ENCODE data around the gene NHLRC2.

NHLRC2 gene

DNA sequence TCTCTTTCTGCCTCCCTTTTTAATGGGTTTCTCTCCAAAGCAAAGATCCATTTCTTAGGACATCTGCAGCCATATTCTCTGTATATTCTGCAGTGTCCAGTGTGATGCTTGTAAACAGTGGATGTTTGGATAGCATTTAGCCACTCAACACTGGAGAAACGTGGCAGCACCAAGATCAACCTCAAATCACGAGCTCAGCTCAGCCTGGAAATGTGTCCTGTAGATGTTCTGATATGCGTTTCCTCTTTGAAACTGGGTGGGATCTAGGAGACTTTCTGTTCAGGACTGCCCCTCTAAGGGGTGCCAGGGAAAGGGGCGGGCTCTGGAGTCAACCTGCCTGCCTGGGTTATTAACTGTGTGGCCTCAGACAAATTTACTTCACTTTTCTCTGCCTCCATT lies 91.2 kb downstream of the NHLRC2 start:
- DNase-seq = no peak

DNA sequence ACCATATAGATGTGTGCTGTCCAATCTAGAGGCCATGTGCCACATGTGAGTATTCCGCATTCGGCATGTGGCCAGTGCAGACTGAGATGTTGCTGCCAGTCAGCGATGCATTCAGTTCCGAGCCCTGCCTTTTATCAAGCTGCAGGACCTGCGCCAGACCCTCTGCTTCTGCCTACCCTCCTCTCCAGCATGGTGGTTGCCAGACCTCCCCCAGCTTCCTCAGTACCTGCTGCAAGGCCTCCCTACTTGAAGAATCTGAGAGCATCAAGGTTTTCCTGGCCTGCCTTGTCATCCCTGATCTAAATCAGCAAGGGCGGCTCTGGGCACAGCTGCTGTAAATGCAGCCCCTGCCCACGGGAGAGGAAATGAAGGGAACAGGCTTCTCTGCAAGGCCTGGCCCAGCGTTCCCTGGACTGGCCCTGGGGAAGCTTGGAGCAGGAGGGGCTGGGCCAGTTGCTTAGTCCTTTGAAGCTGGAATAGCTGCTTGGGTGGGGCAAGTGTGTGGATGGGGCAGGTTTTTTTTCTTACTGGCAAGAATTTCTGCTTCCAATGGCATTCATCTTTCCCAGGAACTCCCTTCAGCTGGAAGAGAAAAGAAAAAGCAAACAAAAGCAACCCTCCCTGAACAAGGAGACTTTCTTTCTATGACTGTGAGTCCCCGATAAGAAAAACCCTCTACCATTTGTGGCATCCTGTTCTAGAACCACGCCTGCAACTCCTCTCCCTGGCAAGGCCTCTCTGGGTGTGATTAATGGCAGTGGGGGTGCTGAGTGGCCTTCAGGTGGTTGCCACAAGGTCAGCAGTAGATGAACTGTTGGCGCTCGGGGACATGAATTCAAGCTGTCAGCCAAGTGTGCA lies 93.0 kb downstream of the NHLRC2 start:
- DNase-seq = no peak

DNA sequence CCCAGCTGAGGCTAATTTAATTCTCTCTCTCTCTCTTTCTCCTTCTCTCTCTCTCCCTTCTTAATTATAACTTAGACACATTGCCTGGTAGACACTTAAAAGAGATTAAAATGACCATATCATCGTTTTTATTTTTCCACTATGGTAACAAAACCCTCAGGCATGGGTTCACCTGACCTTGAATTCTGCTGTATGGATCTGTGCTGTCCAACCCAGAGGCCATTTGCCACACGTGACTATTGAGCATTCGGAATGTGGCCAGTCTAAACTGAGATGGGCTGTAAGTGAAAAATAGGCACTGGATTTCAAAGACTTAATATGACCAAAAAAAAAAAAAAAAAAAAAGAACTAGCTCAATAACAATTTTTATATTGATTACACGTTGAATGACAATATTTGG lies 93.6 kb downstream of the NHLRC2 start:
- no peak for DNase-seq

DNA sequence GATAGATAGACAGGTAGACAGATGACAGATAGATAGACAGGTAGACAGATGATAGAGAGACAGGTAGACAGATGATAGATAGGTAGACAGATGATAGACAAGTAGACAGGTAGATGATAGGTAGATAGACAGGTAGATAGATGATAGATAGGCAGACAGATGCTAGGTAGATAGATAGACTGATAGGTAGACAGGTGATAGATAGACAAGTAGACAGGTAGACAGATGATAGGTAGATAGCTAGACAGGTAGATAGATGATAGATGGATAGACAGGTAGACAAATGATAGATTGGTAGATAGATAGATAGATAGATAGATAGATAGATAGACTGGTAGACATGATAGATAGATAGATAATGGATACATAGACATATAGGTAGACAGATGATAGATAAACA lies 95.8 kb downstream of the NHLRC2 start:
- DNase-seq = no peak

DNA sequence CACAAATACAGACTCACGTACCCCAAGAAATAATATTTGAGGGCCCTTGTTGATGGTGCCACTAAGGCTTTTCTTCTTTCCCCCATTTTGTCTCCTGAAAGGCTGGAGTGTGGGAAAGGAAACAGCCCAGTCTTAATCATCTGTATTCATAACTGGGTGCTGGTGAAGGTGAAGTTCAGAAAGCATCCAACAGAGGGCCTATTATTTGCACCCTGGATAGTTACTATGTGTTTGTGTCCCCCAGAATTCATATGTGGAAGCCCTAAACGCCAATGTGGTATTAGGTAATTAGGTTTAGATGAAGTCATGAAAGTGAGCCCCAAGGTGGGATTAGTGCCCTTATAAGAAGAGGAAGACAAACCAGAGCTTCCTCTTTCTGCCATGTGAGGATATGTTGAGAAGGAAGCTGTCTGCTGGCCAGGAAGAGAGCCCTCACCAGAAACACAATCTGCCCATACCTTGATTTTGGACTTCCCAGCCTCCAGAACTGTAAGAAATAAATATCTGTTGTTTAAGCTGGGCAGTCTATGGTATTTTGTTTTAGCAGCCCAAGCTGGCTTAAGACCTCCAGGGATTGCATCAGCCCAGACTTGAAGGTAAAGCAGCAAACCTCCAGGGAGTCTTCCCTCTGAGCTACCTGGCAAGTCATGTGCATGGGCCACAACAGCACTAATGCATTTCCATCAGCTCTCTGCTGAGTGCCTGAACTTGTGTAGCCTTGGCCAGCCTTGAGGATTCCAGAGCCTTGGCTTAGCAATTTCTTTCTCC lies 99.2 kb downstream of the NHLRC2 start:
- no peak for DNase-seq

DNA sequence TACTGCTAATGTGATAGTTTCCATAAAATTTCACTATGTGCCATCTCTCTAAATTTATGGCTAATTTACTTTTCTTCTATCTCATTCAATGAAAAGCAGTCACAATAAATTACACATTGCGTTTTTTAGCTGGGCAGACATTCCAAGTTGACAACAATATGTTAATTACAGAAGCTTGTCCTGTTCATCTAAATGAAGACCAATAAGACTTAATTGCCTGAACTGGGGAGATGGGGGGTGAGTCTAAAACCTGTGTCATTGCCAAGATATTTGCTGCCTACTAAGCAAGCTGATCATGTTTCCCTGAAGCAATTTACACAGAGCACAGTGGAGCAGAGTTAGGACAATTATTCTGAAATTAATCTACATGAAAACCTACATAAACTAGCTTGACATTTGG lies 99.9 kb downstream of the NHLRC2 start:
- no peak for DNase-seq

DNA sequence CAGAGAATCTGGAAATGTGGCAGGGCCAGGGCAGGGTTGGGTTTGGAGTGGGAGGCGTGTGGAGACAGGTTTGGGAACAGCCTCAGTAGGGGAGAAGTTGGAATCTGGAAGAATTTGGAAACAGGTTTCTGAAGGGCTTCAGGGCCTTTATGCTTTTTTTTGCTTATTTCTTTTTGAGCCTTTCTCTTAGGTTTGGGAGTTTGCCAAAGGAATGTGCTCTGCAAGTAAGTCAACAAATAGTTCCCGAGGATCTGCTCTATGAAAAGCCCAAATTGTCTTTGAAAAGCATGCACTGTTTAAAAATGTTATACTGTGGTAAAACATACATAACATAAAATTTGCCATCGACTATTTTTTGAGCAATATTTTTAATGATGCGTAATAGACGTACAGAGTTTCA lies 102.6 kb downstream of the NHLRC2 start:
- no peak for DNase-seq

DNA sequence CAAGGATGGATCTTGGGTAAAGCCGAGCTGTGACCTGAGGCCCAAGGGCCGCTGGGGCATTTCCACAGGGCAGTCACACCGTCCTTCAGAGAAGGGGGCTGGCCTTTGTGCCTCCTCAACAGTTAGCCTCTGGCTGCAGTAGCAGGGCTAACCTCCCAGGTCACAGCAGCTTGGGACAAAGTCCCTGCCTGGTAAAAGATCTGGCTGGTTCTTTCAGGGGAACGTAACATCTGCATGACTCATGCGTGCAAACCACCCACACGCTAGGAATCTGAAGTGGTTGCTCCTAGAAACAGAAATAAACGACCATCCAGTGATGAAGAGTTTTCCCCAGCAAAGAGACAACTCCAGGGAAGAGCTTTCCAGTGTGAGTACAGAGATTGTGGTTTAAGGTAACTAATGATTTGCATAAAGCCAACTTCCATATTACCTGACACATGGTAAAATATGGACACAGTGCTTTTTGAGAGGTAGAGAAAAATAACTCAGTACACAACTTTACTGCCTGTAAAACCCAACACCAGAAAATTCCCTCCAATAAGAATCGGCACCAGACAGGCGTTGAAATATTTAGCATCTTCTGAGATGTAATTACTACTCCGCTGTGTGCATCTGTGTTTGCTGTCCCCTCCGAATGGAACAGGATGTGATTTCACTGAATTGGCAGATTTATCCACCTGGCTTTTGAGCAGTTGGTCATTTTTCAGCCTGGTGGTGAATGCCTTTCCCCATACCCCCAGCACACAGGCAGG lies 104.3 kb downstream of the NHLRC2 start:
- no peak for DNase-seq

DNA sequence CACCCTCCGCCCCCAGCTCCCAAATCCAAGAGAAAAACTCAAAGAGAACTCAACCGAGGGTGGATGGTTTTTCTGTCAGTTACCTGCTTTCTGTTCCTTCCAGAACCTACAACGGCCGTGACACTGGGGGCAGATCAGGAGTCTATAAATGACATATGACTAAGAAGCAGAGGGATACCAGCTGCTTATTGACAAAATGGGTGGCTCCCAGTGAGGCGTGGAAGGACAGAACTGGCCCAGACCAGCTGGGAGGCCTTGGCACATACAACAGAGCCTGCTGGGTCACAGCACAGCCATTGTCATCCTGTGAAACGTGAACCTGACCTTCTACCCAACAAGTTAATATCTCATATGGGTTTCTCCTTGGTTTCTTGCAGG lies 104.9 kb downstream of the NHLRC2 start:
- no peak for DNase-seq

DNA sequence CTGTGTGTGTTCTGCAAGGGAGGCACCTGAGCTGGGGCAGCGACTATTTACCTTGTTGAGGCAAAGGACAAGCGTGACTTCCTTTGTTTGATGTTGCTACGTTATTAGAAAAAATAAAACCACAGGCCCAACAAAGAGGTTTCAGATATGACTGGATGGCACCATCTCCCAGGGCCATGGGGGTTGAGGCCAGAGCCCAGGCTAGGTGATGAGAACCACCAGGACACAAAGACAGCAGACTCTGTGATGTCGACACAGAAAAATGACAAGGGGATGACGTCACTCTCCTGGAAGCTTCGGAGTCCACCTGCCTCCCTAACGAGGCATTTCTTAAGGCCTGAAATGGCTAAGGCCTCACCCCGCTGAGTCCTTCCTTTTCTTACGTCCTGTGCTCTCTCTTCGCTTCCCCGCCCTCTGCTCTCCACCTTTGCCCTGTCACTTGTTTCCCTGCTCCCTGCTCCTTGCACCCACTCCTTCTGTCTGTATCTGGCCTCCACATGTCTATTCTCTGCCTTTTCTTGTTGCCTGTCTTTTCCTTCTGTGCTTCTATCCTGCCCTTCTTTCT lies 106.2 kb downstream of the NHLRC2 start:
- DNase-seq = no peak

DNA sequence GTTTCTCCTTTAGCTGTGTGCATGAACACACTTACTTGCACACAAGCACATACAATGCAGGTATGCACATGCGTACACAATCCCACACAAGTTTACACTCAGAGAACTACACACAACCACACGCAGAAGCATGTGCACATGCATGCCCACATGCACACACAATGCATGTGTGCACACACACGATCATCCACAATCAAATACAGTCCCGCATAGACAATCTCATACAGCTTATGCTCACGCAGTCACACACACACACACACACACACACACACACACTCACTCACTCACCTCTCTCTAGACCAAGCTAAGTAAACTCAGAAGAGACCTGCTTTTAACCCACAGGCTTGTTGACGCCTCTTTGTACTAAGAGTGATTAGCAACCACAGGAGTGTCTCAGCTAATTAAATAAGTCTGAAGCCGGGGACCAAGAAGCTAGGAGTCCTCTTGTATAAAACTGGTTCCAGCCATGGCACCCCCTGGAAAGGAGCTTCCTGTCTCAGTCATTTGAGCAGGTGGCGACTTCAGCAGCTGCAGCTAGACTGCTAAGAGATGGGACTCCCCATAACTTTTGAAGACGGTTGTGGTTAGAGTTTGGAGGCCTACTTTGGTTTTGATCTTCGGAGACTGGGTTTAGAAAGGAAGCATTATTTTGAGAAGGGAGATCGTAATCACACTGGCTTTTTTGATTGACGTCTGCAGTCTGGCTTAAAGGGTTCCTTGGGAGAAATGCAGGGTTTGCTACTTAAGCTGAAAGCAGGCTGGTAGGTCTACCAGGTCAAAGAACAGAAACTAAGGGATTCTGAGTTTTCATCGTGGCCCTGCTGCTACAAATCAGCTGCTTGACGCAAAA lies 106.9 kb downstream of the NHLRC2 start:
- DNase-seq = no peak

DNA sequence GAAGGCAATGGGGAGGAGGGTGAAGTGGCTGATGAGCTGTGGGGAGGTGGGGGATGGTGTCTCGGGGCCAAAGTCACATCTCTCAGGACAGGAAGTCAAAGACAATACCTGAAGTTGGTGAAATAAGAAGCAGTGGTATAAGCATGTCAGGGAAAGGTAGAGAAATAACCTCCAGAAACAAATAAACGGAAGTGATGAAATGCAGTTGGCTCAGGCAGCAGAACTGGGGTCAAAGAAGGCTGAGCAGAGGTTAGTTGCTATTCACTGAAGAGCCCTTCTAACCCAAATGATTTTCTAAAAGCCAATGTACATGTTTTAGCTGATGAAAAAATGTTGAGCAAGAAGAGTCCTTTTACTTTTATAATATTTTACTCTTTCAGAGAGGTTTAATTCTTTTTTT lies 110.6 kb downstream of the NHLRC2 start:
- DNase-seq = no peak

DNA sequence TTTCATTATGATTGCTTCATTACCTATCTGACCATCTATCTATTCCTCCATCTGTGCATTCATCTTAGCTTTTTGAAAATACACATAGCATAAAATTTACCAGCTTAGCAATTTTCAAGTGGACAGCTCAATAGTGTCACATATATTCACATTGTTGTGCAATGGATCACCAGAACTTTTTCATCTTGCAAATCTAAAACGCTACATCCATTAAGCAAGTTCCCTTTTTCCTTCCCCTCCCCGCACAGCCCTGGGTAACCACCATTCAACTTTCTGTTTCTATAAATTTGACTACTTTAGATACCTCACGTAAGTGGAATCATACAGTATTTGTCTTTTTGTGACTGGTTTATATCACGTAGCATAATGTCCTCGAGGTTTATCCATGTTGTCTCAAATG lies 111.2 kb downstream of the NHLRC2 start:
- DNase-seq = no peak
